GM23338 (cell line): ENCODE measurements around the gene SCART1. TPM values are rescaled to one million over a fixed set of nuclear protein-coding genes. Genes with fewer than 3 reads are reported as not detected.

Experiments
- ATAC-seq: fragments of 200-7000 bp; cut with Tn5 transposase; 3 replicates; pipeline ENCODE4 v1.9.1; 2020
- DNase-seq: peaks from one replicate; pipeline ENCODE4 v3.0.0-alpha.2; 2015; ENCODE audit warnings: low spot score
- H2AFZ ChIP-seq: fragments of 200-600 bp; sonication (generic); 2 replicates; pipeline ENCODE4 v1.8.0; 2016; ENCODE audit warnings: antibody characterized with exemption, mild to moderate bottlenecking, moderate library complexity
- H3F3A ChIP-seq: fragments of 200-600 bp; sonication (generic); replicated peaks from 2 replicates; pipeline ENCODE4 v1.8.0; 2017; ENCODE audit warnings: antibody characterized with exemption, mixed run types, low read depth
- H3K27ac ChIP-seq: fragments of 200-600 bp; sonication (generic); 2 replicates; pipeline ENCODE4 v1.6.1; 2016; ENCODE audit warnings: low read depth
- H3K27me3 ChIP-seq: fragments of 200-600 bp; sonication (generic); 2 replicates; pipeline ENCODE4 v1.8.0; 2016; ENCODE audit warnings: mild to moderate bottlenecking, mixed run types, moderate library complexity; ENCODE audit not compliant: insufficient read depth
- H3K36me3 ChIP-seq: fragments of 200-600 bp; sonication (generic); 2 replicates; pipeline ENCODE4 v1.8.0; 2016; ENCODE audit warnings: mild to moderate bottlenecking; ENCODE audit not compliant: insufficient read depth
- H3K4me1 ChIP-seq: fragments of 200-600 bp; sonication (generic); 2 replicates; pipeline ENCODE4 v1.8.0; 2016; ENCODE audit warnings: mild to moderate bottlenecking, moderate library complexity; ENCODE audit not compliant: insufficient read depth
- H3K4me2 ChIP-seq: fragments of 200-600 bp; sonication (generic); 2 replicates; pipeline ENCODE4 v1.7.1; 2017; ENCODE audit warnings: mixed run types
- H3K4me3 ChIP-seq: fragments of 200-600 bp; sonication (generic); 2 replicates; pipeline ENCODE4 v1.6.1; 2016; ENCODE audit warnings: mixed run types
- H3K79me2 ChIP-seq: fragments of 200-600 bp; sonication (generic); replicated peaks from 2 replicates; pipeline ENCODE4 v1.8.0; 2017; ENCODE audit warnings: mild to moderate bottlenecking; ENCODE audit not compliant: insufficient read depth
- H3K9me2 ChIP-seq: fragments of 200-600 bp; sonication (generic); 2 replicates; pipeline ENCODE4 v1.8.0; 2017; ENCODE audit not compliant: insufficient read depth
- H4K20me1 ChIP-seq: fragments of 200-600 bp; sonication (generic); replicated peaks from 2 replicates; pipeline ENCODE4 v1.8.0; 2017; ENCODE audit warnings: mild to moderate bottlenecking; ENCODE audit not compliant: insufficient read depth
- H3K27ac Mint-ChIP-seq: 2 replicates; pipeline ENCODE4 v1.8.0; 2020; ENCODE audit warnings: inconsistent platforms, mild to moderate bottlenecking, moderate library complexity, mixed read lengths
- H3K27me3 Mint-ChIP-seq: 3 replicates; pipeline ENCODE4 v1.8.0; 2022; ENCODE audit warnings: low read depth, mild to moderate bottlenecking, moderate library complexity, mixed read lengths, inconsistent platforms; ENCODE audit not compliant: insufficient read depth, poor library complexity
- H3K36me3 Mint-ChIP-seq: 3 replicates; pipeline ENCODE4 v1.8.0; 2021; ENCODE audit warnings: low read depth, mild to moderate bottlenecking, inconsistent platforms, moderate library complexity, mixed read lengths
- H3K4me1 Mint-ChIP-seq: 3 replicates; pipeline ENCODE4 v1.8.0; 2020; ENCODE audit warnings: mild to moderate bottlenecking, inconsistent platforms, mixed read lengths
- H3K4me3 Mint-ChIP-seq: 3 replicates; pipeline ENCODE4 v1.8.0; 2021; ENCODE audit warnings: moderate library complexity, mild to moderate bottlenecking, inconsistent platforms, mixed read lengths
- H3K9me3 Mint-ChIP-seq: 3 replicates; pipeline ENCODE4 v1.8.0; 2020; ENCODE audit warnings: moderate library complexity, mild to moderate bottlenecking, inconsistent platforms, mixed read lengths
- CREB1 ChIP-seq: fragments of 250-450 bp; sonication (Bioruptor Pico); IDR thresholded peaks from 2 replicates; pipeline ENCODE4 v1.5.0; 2020; ENCODE audit warnings: low read depth, mild to moderate bottlenecking, moderate library complexity
- CTCF ChIP-seq, 2 experiments: fragments of 200-600 bp in 1 of 2; sonication (generic) in 1 of 2; conservative IDR thresholded peaks; 2 replicates each; pipeline versions ENCODE4 v1.5.1 to v1.6.1; 2016 to 2017; ENCODE audit warnings: antibody characterized with exemption in 2 of 2, low read depth in 2 of 2, mild to moderate bottlenecking in 2 of 2, moderate library complexity in 1 of 2
- EZH2 ChIP-seq: fragments of 200-600 bp; sonication (generic); IDR thresholded peaks from one replicate; pipeline ENCODE4 v1.8.0; 2017; ENCODE audit warnings: antibody characterized with exemption, mild to moderate bottlenecking, low read depth; ENCODE audit not compliant: unreplicated experiment
- EZH2phosphoT487 ChIP-seq: fragments of 200-600 bp; sonication (generic); IDR thresholded peaks from one replicate; pipeline ENCODE4 v1.8.1; 2018; ENCODE audit warnings: antibody characterized with exemption; ENCODE audit not compliant: unreplicated experiment
- ZNF331 ChIP-seq: fragments of 250-450 bp; sonication (Bioruptor Pico); IDR thresholded peaks from 2 replicates; pipeline ENCODE4 v1.5.0; 2020; ENCODE audit warnings: low read depth, mild to moderate bottlenecking, moderate library complexity
- ZNF462 ChIP-seq: fragments of 250-450 bp; sonication (Bioruptor Pico); IDR thresholded peaks from 2 replicates; pipeline ENCODE4 v1.5.0; 2020; ENCODE audit warnings: mild to moderate bottlenecking, moderate library complexity
- polyA plus RNA-seq: library from polyadenylated mRNA; unstranded; fragments of >200 nt; fragmentation: Nextera tagmentation; extraction: Ambion mirVana; gene quantifications from 2 replicates; pipeline ENCODE4 v1.2.1, GENCODE V29; 2016
- total RNA-seq: library from RNA; depleted of rRNA; stranded (reverse); fragments of >200 nt; shearing (Covaris generic); gene quantifications from 2 replicates; pipeline ENCODE4 v1.2.3, GENCODE V29; 2014
- TF ChIP-seq, protein P1 (sequence below): IDR thresholded peaks from one replicate; pipeline ENCODE4 v1.6.1; 2018; ENCODE audit warnings: antibody characterized with exemption; ENCODE audit not compliant: unreplicated experiment

The SCART1 gene
- total and polyA plus RNA-seq, 2 experiments from 2014 or later, result 0.59 TPM; not detected in 1

- TF ChIP-seq CTCF (conservative IDR thresholded peaks at IDR 0.05; ENCODE audit: low read depth in 2 of 2) (no peak), EZH2 (no peak), EZH2phosphoT487 (no peak)
These were observed 7.7 kb upstream of the SCART1 start (continued) for GRCh38 chr10:133445751-133446708.

GRCh38 chr10:133446979-133447378 lies 6.8 kb upstream of the SCART1 start:
- Histone ChIP-seq H3K79me2 (no peaks in the 10 kb centered on the region), H3K27me3 (no peaks in the 10 kb centered on the region), H2AFZ (no peak overlapping the region), H3K9me2 (no peaks in the 10 kb centered on the region), H3K36me3 (no peaks in the 10 kb centered on the region), H3F3A (no peaks in the 10 kb centered on the region), H4K20me1 (no peaks in the 10 kb centered on the region), H3K4me1 (no peaks in the 10 kb centered on the region), H3K4me2 (no peak overlapping the region), H3K4me3 (no peak overlapping the region), H3K27ac (no peak overlapping the region)
- Mint-ChIP-seq H3K27me3 (peaks cover 5% of the 10 kb centered on the region), H3K4me1 (no peaks in the 10 kb centered on the region), H3K4me3 (no peak overlapping the region; the same call in 2 of the 3 replicates), H3K36me3 (peaks cover 19% of the 10 kb centered on the region), H3K9me3 (peaks cover 73% of the 10 kb centered on the region), H3K27ac (no peak overlapping the region)
- TF ChIP-seq, protein P1, sequence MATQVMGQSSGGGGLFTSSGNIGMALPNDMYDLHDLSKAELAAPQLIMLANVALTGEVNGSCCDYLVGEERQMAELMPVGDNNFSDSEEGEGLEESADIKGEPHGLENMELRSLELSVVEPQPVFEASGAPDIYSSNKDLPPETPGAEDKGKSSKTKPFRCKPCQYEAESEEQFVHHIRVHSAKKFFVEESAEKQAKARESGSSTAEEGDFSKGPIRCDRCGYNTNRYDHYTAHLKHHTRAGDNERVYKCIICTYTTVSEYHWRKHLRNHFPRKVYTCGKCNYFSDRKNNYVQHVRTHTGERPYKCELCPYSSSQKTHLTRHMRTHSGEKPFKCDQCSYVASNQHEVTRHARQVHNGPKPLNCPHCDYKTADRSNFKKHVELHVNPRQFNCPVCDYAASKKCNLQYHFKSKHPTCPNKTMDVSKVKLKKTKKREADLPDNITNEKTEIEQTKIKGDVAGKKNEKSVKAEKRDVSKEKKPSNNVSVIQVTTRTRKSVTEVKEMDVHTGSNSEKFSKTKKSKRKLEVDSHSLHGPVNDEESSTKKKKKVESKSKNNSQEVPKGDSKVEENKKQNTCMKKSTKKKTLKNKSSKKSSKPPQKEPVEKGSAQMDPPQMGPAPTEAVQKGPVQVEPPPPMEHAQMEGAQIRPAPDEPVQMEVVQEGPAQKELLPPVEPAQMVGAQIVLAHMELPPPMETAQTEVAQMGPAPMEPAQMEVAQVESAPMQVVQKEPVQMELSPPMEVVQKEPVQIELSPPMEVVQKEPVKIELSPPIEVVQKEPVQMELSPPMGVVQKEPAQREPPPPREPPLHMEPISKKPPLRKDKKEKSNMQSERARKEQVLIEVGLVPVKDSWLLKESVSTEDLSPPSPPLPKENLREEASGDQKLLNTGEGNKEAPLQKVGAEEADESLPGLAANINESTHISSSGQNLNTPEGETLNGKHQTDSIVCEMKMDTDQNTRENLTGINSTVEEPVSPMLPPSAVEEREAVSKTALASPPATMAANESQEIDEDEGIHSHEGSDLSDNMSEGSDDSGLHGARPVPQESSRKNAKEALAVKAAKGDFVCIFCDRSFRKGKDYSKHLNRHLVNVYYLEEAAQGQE, result no peak
- no peak for TF ChIP-seq CREB1 (CRISPR knock-in tag)
- TF ChIP-seq ZNF462 (CRISPR knock-in tag), result no peak
- no peak for TF ChIP-seq ZNF331
- ATAC-seq (no peak), DNase-seq (no peak)
